Suppressor macrophage treated with lipopolysaccharide for 1 hour (primary cell): ENCODE results near the gene SIGLEC8.
"Not testable (repeated sequence)": the region's sequence is repeated elsewhere in the genome, so short reads cannot be mapped to it uniquely, and the experiment has no call there.

Experiments used
- DNase-seq, 3 donors: peaks; one replicate each; pipeline ENCODE4 v3.0.0-alpha.2; 2020 to 2022

The SIGLEC8 gene

GRCh38 chr19:51441410-51442390 is 16.6 kb downstream of the SIGLEC8 start:
- DNase-seq: peak; percentile 87 to 89 (median 88)

GRCh38 chr19:51440846-51441409 is 17.3 kb downstream of the SIGLEC8 start:
- peak; percentile 69 to 75 (median 72) for DNase-seq

- no peak for DNase-seq
Observed at GRCh38 chr19:51440052-51440451, 18.2 kb downstream of the SIGLEC8 start.

GRCh38 chr19:51439021-51439465 is 19.2 kb downstream of the SIGLEC8 start:
- peak; percentile 67 to 72 (median 69) for DNase-seq

- peak; percentile 33 to 67 (median 51) for DNase-seq
Observed at GRCh38 chr19:51434456-51434855, 23.8 kb downstream of the SIGLEC8 start.

- peak; percentile 71 to 92 (median 91) for DNase-seq
Observed at GRCh38 chr19:51433043-51433442, 25.2 kb downstream of the SIGLEC8 start.

- peak; percentile 79 to 93 (median 93) for DNase-seq
Observed at GRCh38 chr19:51431124-51431523, 27.1 kb downstream of the SIGLEC8 start.

- peak; percentile 47 to 71 (median 59) for DNase-seq
Observed at GRCh38 chr19:51430221-51430620, 28.0 kb downstream of the SIGLEC8 start.

GRCh38 chr19:51427201-51427600 is 31.1 kb downstream of the SIGLEC8 start:
- DNase-seq: peak; percentile 90 to 94 (median 92)

- DNase-seq: peak; percentile 93 to 98 (median 97)
Observed at GRCh38 chr19:51422053-51422448, 36.2 kb downstream of the SIGLEC8 start.

- peak; percentile 54 to 81 (median 57) for DNase-seq
Observed at GRCh38 chr19:51421229-51422052, 36.8 kb downstream of the SIGLEC8 start.

GRCh38 chr19:51420511-51420910 is 37.7 kb downstream of the SIGLEC8 start:
- not testable (repeated sequence) for DNase-seq

GRCh38 chr19:51418707-51419106 is 39.5 kb downstream of the SIGLEC8 start:
- no peak for DNase-seq

- no peak for DNase-seq
Observed at GRCh38 chr19:51417810-51418157, 40.5 kb downstream of the SIGLEC8 start.

GRCh38 chr19:51417107-51417809 is 41.0 kb downstream of the SIGLEC8 start, which contains the start of gene SIGLEC10:
Gene SIGLEC10, minus strand, starts transcription at chr19:51417642. Its CDS starts 61 bp downstream, at chr19:51417581.
- DNase-seq: peak; percentile 88 to 91 (median 90)

- DNase-seq: not testable (repeated sequence)
Observed at GRCh38 chr19:51416422-51416821, 41.8 kb downstream of the SIGLEC8 start.

- no peak for DNase-seq
Observed at GRCh38 chr19:51415187-51415586, 43.1 kb downstream of the SIGLEC8 start.

GRCh38 chr19:51410950-51411748 is 47.1 kb downstream of the SIGLEC8 start:
- DNase-seq: no peak

- peak; percentile 89 to 95 (median 94) for DNase-seq
Observed at GRCh38 chr19:51407511-51408131, 50.6 kb downstream of the SIGLEC8 start.

GRCh38 chr19:51402117-51402516 is 56.1 kb downstream of the SIGLEC8 start:
- DNase-seq: peak in 1 of 3 donors; percentile 8
